Putamen (tissue), 1 donor: Measurements from ENCODE around the gene DDX56.
"Not testable (repeated sequence)": the region's sequence is repeated elsewhere in the genome, so short reads cannot be mapped to it uniquely, and the experiment has no call there.

Source experiments
- DNase-seq: peaks from one replicate; pipeline ENCODE4 v3.0.0-alpha.2; 2016; ENCODE audit warnings: low spot score

Gene DDX56

GRCh38 chr7:44562622-44562962, 11.1 kb downstream of the DDX56 start:
- not testable (repeated sequence) for DNase-seq

- peak; percentile 53 for DNase-seq
Measured at GRCh38 chr7:44561962-44562621, 11.6 kb downstream of the DDX56 start.

DNA sequence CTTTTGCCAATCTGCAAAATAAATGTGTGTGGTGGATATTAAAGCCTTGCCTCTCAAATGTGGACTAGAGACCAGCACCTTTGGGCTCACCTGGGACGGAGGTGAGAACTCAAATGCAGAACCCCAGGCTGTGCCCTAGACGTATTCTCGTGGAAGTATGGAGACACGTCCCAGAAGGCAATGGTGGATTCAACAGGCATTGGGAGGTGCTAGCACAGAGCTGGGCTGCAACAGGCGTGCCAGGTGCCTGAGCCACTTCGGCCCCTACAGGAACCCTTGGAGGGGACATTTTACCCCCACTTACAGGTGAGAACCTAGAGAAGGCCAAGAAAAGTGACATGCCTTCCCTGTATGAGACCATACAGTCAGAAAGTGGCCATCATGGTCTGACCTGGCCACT, 12.2 kb downstream of the DDX56 start:
- DNase-seq: no peak

- DNase-seq: no peak
Measured at GRCh38 chr7:44559485-44559884, 14.2 kb downstream of the DDX56 start.

DNA sequence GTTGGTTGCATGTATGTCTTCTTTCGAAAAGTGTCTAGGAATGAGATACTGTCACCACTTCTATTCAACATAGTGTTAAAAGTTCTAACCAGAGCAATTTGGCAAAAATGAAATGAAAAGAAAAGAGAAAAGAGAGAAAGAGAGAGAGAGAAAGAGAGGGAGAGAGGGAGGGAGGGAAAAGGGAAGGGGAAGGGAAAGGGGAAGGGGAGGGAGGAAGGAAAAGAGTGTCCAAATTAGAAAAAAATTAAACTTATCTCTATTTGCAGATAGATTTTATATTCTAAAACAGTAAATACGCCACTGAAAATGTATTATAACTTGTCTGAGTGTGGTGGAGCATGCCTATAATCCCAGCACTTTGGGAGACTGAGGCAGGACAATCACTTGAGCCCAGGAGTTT, 16.2 kb downstream of the DDX56 start:
- DNase-seq: no peak

DNA sequence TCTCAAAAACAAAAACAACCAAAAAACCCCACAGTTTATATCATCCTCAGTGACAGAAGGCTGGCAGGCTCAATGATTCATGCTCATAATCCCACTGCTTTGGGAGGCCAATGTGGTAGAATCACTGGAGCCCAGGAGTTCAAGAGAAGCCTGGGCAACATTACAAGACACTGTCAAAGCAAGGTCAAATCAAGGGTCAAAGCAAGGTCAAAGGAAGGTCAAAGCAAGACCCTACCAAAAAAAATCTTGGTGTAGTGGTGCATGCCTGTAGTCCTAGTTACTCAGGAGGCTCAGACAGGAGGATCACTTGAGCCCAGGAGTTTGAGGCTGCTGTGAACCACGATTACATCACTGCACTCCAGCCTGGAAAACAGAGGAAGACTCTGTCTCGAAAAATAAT, 18.4 kb downstream of the DDX56 start:
- DNase-seq: no peak

GRCh38 chr7:44552473-44553005, 21.2 kb downstream of the DDX56 start:
- not testable (repeated sequence) for DNase-seq

- no peak for DNase-seq
Measured at GRCh38 chr7:44549457-44549856, 24.3 kb downstream of the DDX56 start.

GRCh38 chr7:44548893-44549292, 24.8 kb downstream of the DDX56 start:
- DNase-seq: no peak

DNA sequence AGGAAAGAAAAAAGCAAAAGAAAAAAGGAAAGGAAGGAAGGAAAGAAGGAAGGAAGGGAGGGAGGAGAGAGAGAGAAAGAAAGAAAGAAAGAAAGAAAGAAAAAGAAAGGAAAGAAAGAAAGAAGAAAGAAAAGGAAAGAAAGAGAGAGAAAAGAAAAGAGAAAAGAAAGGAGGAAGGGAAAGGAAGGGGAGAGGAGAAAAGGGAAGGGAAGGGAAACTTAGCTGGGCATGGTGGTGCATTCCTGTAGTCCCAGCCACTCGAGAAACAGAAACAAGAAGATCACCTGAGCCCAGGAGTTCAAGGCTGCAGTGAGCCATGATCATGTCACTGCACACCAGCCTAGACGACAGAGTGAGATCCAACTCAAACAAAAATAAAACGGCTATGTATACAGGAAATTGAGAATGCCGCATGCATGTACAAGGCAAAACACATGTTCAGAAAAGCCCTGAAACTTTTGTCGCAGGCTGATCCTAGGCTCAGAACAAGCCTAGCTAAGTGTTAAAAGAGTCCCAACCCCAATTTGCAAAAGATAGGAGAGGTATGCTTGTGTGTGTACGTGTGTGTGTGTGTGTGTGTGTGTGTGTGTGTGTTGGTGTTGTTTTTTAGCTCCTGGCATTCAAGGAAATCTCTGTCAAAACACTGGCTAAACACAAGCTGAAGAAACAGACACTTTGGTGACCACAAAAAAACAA, 26.0 kb downstream of the DDX56 start:
- no peak for DNase-seq

GRCh38 chr7:44541876-44542610, 31.7 kb downstream of the DDX56 start:
- no peak for DNase-seq

GRCh38 chr7:44541028-44541869, 32.5 kb downstream of the DDX56 start, which contains the start of gene NPC1L1:
NPC1L1 (minus strand) TSS chr7:44541330; CDS start chr7:44541259, 71 bp downstream.
- DNase-seq: no peak

DNA sequence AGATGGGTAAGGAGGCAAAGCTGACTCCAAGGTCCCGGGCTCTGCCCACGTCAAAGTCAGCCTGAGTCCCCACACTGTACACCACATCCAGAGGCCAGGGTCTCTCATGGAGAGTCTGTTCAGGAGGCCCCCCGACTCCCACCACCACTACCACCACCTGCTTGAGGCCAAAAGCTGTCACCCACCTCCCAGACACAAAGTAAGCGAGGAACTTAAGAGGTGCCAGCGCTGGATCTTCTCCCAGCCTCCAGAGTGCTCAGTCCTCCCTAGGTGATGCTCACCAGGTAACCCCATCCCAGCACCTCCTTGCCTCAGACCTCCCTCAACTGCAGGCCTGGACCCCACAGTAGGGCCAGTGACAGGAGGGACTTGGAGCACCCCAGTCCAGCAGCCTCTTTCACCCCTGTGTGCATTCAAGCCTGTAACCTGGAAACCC, 33.1 kb downstream of the DDX56 start:
- DNase-seq: no peak

- DNase-seq: no peak
Measured at GRCh38 chr7:44539669-44540506, 33.8 kb downstream of the DDX56 start.

GRCh38 chr7:44538798-44539668, 34.7 kb downstream of the DDX56 start:
- no peak for DNase-seq

DNA sequence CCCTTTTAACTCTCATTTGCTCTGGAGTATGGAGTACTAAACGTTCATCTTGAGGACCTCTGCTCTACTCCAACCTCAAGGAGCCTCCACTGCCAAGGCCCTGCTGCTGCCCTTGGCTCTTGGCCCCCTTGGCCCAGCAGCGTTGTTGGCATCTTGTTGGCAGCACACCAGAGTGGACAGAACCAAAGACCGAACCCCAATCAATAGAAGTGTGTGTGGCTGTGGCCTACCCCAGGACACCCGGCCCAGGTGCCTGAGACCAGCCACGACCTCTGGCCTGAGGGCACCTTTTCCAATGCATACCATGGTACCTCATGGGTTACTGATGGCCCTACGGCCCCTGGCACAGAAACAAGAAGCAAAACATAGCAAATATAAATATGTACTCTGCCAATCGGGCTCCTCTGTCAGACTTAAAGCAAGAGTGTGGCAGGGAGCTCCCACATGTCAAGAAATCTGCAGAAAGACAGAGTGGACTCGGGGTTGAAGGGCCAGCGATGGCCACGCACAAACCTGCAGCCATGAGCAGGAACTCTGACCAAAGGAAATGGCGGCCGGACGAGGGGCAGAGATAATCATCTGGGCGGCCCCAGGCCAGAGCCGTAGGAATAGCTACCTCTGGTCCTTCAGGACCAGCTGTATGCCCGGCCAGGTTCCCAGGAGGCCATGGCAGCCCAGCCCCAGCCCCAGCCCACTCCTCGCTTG, 35.5 kb downstream of the DDX56 start:
- DNase-seq: no peak

DNA sequence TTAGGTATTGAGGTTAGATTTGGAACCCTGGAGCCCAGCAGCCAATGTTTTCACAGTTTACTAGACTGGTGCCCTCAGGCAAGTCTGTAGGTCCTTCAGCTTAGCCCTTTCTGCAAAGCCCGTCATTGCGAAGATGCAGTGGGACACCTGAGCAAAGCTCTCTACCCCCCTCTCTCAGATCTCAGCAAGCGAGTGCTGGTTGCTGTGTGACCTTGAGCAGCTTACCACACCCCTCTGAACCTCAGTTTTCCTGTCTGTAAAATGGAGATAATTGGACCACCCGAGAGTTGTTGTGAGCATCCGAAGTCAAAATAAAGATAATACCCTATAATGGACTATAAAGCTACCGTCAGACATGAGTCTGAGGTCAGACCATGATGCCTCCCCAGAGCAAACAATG, 36.3 kb downstream of the DDX56 start:
- DNase-seq: no peak

GRCh38 chr7:44536090-44536489, 37.6 kb downstream of the DDX56 start:
- DNase-seq: no peak

DNA sequence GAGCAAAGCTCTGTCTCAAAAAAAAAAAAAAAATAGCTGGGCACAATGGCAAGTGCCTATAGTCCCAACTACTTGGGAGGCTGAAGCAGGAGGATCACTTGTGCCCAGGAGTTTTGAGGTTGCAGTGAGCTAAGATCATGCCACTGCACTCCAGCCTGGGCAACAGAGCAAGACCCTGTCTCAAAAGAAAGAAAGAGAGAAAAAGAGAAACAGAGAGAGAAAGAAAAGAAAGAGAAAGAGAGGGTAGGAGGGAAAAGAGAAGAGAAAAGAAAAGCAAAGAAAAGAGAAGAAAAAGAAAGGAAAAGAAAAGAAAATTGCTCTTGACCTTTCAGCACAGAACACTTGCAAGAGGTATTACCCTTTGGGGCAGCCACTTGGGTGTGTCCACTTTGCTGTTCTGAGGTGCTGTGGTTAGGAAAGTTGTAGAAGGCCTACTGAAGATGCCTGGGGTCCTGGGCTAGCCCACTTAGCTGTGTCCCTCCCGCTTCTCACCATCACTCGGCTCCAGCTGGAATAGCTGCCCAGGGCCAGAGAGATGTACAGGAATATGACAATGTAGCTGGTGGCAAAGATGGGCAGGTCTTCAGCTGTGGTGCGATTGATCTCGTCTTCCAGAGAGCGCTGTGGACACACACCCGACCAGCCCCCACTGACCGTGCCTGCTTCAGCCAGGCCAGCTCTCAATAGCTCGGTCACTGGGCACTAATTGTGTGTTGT, 38.2 kb downstream of the DDX56 start:
- DNase-seq: no peak
